OCI-LY7 (cell line): Measurements from ENCODE around the gene DAZAP1. TPM values are rescaled to one million over a fixed set of nuclear protein-coding genes. Genes with fewer than 3 reads are reported as not detected.

Experiments
- BruUV-seq: library from RNA; stranded (reverse); fragments of 400-500 nt; replicated peaks from 2 replicates; lab custom pipeline; 2021; lab: Mats Ljungman, UMichigan
- CTCF ChIA-PET: fragments of 300-600 bp; sonication (Branson Sonifier 250); formaldehyde crosslinking; loops from one replicate; lab custom pipeline; 2022; ENCODE audit warnings: antibody characterized with exemption; ENCODE audit not compliant: unreplicated experiment; lab: Charles Lee
- POLR2A ChIA-PET: fragments of 300-600 bp; sonication (Branson Sonifier 250); formaldehyde crosslinking; loops from one replicate; lab custom pipeline; 2022; ENCODE audit warnings: antibody characterized with exemption; lab: Charles Lee
- DNase-seq: peaks from one replicate; pipeline ENCODE4 v3.0.0-alpha.2; 2015; ENCODE audit warnings: low spot score
- H2AFZ ChIP-seq: fragments of 200-600 bp; sonication (generic), shearing (Covaris generic); 2 replicates; pipeline ENCODE4 v1.6.1; 2014; ENCODE audit warnings: mild to moderate bottlenecking, antibody characterized with exemption, low read length, moderate library complexity
- H3K27ac ChIP-seq: fragments of 200-600 bp; sonication (generic); 2 replicates; pipeline ENCODE4 v1.5.1; 2014; ENCODE audit warnings: mixed run types, low read depth, mild to moderate bottlenecking, moderate library complexity, low read length, inconsistent platforms; ENCODE audit not compliant: poor library complexity, severe bottlenecking
- H3K36me3 ChIP-seq: fragments of 200-600 bp; sonication (generic); 2 replicates; pipeline ENCODE4 v1.6.1; 2014; ENCODE audit warnings: mild to moderate bottlenecking, antibody characterized with exemption, low read length, moderate library complexity, mixed read lengths; ENCODE audit not compliant: insufficient read depth
- H3K4me1 ChIP-seq: fragments of 200-600 bp; sonication (generic); 2 replicates; pipeline ENCODE4 v1.5.1; 2014; ENCODE audit warnings: mild to moderate bottlenecking, low read length; ENCODE audit not compliant: insufficient read depth, poor library complexity, severe bottlenecking
- H3K4me2 ChIP-seq: fragments of 200-600 bp; sonication (generic); 2 replicates; pipeline ENCODE4 v1.6.1; 2014; ENCODE audit warnings: mild to moderate bottlenecking, low read length
- H3K4me3 ChIP-seq: fragments of 200-600 bp; sonication (generic); 2 replicates; pipeline ENCODE4 v1.5.1; 2014; ENCODE audit warnings: mild to moderate bottlenecking, low read depth, low read length; ENCODE audit not compliant: poor library complexity, severe bottlenecking
- H3K79me2 ChIP-seq: fragments of 200-600 bp; sonication (generic); 2 replicates; pipeline ENCODE4 v1.6.1; 2016; ENCODE audit warnings: low read depth, mild to moderate bottlenecking, low read length, moderate library complexity, mixed read lengths; ENCODE audit not compliant: insufficient read depth
- H3K9me2 ChIP-seq: fragments of 200-600 bp; sonication (generic); 2 replicates; pipeline ENCODE4 v1.6.1; 2016; ENCODE audit warnings: mild to moderate bottlenecking, low read length, mixed read lengths; ENCODE audit not compliant: insufficient read depth
- H3K9me3 ChIP-seq: fragments of 200-600 bp; sonication (generic); 2 replicates; pipeline ENCODE4 v1.6.1; 2014; ENCODE audit warnings: mild to moderate bottlenecking, mixed run types, low read length, mixed read lengths
- H4K20me1 ChIP-seq: fragments of 200-600 bp; sonication (generic); 2 replicates; pipeline ENCODE4 v1.6.1; 2014; ENCODE audit warnings: mild to moderate bottlenecking, antibody characterized with exemption, low read length, moderate library complexity, mixed read lengths; ENCODE audit not compliant: insufficient read depth
- CTCF ChIP-seq: fragments of 200-600 bp; sonication (generic); conservative IDR thresholded peaks from 2 replicates; pipeline ENCODE4 v1.5.1; 2014; ENCODE audit warnings: mild to moderate bottlenecking, antibody characterized with exemption, low read length, moderate library complexity, mixed read lengths
- EZH2phosphoT487 ChIP-seq: fragments of 200-600 bp; sonication (generic); IDR thresholded peaks from 2 replicates; pipeline ENCODE4 v1.6.1; 2018; ENCODE audit warnings: low read depth, borderline replicate concordance, mild to moderate bottlenecking, mixed run types, antibody characterized with exemption, low read length, moderate library complexity, mixed read lengths
- intact Hi-C: fragments of 100-400 bp; cut with micrococcal nuclease; formaldehyde crosslinking; loops from one replicate; pipeline ENCODE4 v1.10.0; 2022; ENCODE audit not compliant: unreplicated experiment
- total RNA-seq, 2 experiments: library from RNA; depleted of rRNA in 1 of 2; stranded (reverse); fragments of >200 nt in 1 of 2; shearing (Covaris generic) in 1 of 2; gene quantifications; 2 replicates each; pipeline ENCODE4 v1.2.3, GENCODE V29; 2014 to 2022

Gene DAZAP1
- total RNA-seq, 2 experiments from 2014 or later, result 170 to 373 TPM

GRCh38 chr19:1482361-1483130, 75.2 kb downstream of the DAZAP1 start:
- POLR2A ChIA-PET, result no interaction called here
- intact Hi-C loops, result no loop called here
- H3K27ac ChIP-seq, result no peak overlapping the region
- H3K36me3 ChIP-seq, result peaks cover under 1% of the 10 kb centered on the region; the same call in 1 of the 2 replicates
- H3K79me2 ChIP-seq, result peaks cover 11% of the 10 kb centered on the region
- CTCF ChIA-PET, result no interaction called here
- TF ChIP-seq EZH2phosphoT487, result no peak
- no peak for TF ChIP-seq CTCF
- H3K4me3 ChIP-seq, result no peak overlapping the region
- H4K20me1 ChIP-seq, result no peaks in the 10 kb centered on the region
- peaks cover 11% of the 10 kb centered on the region for H3K4me1 ChIP-seq
- no TSS peak for BruUV-seq
- H3K9me2 ChIP-seq, result no peaks in the 10 kb centered on the region
- no peak overlapping the region for H2AFZ ChIP-seq
- no peak for DNase-seq
- no peaks in the 10 kb centered on the region for H3K9me3 ChIP-seq
- H3K4me2 ChIP-seq, result no peak overlapping the region

GRCh38 chr19:1483131-1483978, 76.0 kb downstream of the DAZAP1 start:
- CTCF ChIA-PET, result no interaction called here

More at GRCh38 chr19:1483131-1483978, 76.0 kb downstream of the DAZAP1 start:
- TF ChIP-seq EZH2phosphoT487, result no peak
- TF ChIP-seq CTCF, result no peak
- Histone ChIP-seq H2AFZ (no peak overlapping the region), H4K20me1 (no peaks in the 10 kb centered on the region), H3K4me3 (no peak overlapping the region), H3K36me3 (no peaks in the 10 kb centered on the region), H3K4me1 (peaks cover 6% of the 10 kb centered on the region), H3K27ac (no peak overlapping the region), H3K9me3 (no peaks in the 10 kb centered on the region), H3K9me2 (no peaks in the 10 kb centered on the region), H3K4me2 (no peak overlapping the region), H3K79me2 (peaks cover 3% of the 10 kb centered on the region)
- intact Hi-C loops, result no loop called here
- POLR2A ChIA-PET, result no interaction called here
- DNase-seq, result no peak
- no TSS peak for BruUV-seq
